ENCODE results near the gene MEST. TPM values are rescaled to one million over a fixed set of nuclear protein-coding genes. Genes with fewer than 3 reads are reported as not detected.

The MEST gene
- total and polyA plus RNA-seq, 8 donors: 17.0 to 56.4 (median 26.8) TPM

DNA sequence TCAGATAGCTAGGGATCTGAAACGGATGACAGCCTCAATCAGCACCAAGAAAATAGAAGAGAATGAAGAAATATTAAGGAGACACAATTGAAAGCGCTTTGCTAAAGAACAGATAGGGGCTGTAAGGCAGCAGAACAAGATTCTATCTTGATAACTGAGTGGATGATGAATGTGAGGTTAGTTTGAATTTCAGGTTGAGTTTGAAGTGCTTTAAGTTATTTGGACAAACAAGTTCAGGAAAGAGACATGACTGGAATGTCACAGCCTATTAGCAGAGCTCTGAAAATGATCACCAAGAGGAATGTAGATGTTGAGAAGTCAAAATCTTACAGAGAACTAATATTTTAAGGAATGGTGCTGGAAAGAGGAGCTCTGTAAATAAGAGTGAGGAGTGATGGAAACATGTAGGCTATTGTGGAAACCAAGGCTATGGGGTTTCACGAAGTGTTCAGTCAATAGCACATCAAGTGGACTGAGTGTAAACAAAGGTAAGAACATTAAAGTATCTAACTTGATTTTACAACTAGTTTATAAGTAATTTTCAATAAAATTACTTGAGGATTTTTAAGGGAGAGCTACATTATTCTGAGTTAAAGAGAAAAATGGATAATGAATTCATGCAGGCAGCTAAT lies 61.6 kb downstream of the MEST start:
- no peak overlapping the region for H3K4me3 ChIP-seq
- ATAC-seq (no peak), DNase-seq (no peak), FAIRE-seq (no peak)
- no peaks in the 10 kb centered on the region for H3K36me3 ChIP-seq
- no peaks in the 10 kb centered on the region for H3K9me3 ChIP-seq
- TF ChIP-seq, protein P1, sequence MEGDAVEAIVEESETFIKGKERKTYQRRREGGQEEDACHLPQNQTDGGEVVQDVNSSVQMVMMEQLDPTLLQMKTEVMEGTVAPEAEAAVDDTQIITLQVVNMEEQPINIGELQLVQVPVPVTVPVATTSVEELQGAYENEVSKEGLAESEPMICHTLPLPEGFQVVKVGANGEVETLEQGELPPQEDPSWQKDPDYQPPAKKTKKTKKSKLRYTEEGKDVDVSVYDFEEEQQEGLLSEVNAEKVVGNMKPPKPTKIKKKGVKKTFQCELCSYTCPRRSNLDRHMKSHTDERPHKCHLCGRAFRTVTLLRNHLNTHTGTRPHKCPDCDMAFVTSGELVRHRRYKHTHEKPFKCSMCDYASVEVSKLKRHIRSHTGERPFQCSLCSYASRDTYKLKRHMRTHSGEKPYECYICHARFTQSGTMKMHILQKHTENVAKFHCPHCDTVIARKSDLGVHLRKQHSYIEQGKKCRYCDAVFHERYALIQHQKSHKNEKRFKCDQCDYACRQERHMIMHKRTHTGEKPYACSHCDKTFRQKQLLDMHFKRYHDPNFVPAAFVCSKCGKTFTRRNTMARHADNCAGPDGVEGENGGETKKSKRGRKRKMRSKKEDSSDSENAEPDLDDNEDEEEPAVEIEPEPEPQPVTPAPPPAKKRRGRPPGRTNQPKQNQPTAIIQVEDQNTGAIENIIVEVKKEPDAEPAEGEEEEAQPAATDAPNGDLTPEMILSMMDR (IDR thresholded peaks at IDR 0.05): no peak
- WGBS, 2 donors: 76 to 79% methylated on average over 3 of the region's 3 CpGs
- no peak overlapping the region for H3K27ac ChIP-seq
- intact Hi-C loops (cut with DNase I): no loop called here
- no peaks in the 10 kb centered on the region for H3K4me1 ChIP-seq
- no peaks in the 10 kb centered on the region for H3K27me3 ChIP-seq

DNA sequence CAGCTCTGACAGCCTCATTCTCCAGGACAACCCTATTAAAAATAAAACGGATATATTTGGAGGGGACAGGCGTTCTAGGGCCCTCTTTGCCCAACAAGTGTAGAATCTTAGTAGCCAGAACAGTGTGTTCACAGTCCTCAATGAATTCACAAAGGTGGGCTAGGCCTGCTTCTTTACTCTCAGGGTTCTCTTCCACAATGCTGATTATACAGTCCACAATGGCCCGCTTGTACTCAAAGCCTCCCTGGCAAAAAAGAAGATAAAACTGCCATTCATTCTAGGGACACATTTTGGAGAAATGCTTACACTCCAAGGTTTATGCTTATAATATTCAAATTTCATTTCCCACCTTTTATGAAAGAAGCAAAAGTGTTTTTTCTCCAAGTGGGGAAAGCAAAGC lies 62.6 kb downstream of the MEST start:
- H3K36me3 ChIP-seq: no peaks in the 10 kb centered on the region
- H3K9me3 ChIP-seq: no peaks in the 10 kb centered on the region
- WGBS, 2 donors: 79 to 83% methylated on average over 3 of the region's 3 CpGs
- H3K4me3 ChIP-seq: no peak overlapping the region
- FAIRE-seq (no peak), ATAC-seq (no peak), DNase-seq (no peak)
- no peaks in the 10 kb centered on the region for H3K4me1 ChIP-seq
- no peak overlapping the region for H3K27ac ChIP-seq
- intact Hi-C loops (cut with DNase I): no loop called here
- TF ChIP-seq, protein P1 (IDR thresholded peaks at IDR 0.05): no peak
- H3K27me3 ChIP-seq: no peaks in the 10 kb centered on the region

Small RNAs within 50 kb of the gene (microRNA-seq; reads per million reads assigned to microRNA genes)
- 4,306 to 12,564 reads per million in 2 donors for gene MIR335

Other genes starting within 250 kb of the MEST start
- gene CPA2, start 225.2 kb upstream of the MEST start, total RNA-seq: over 10,000 TPM in 1 of 6 donors, 1,000 to 10,000 TPM in 5; 5,238 to 12,479 (median 6,515) TPM
- gene CPA2, start 225.2 kb upstream of the MEST start, polyA plus RNA-seq: 1,000 to 10,000 TPM; 4,251 to 4,591 TPM
- gene CPA4, start 198.9 kb upstream of the MEST start, total RNA-seq: 10 to 100 TPM in 1 of 6 donors, 1 to 10 TPM in 5; 4.5 to 12.4 (median 5.9) TPM
- 1 to 10 TPM; 6.9 to 8.4 TPM for gene CPA4, start 198.9 kb upstream of the MEST start, polyA plus RNA-seq
- gene CPA5, start 147.3 kb upstream of the MEST start, total RNA-seq: under 1 TPM in 2 of 6 donors, not detected in 4; 0.22 to 0.35 TPM
- gene CPA5, start 147.3 kb upstream of the MEST start, polyA plus RNA-seq: under 1 TPM; 0.09 to 0.19 TPM
- over 10,000 TPM; 17,933 to 50,686 (median 40,969) TPM for gene CPA1, start 111.6 kb upstream of the MEST start, total RNA-seq
- gene CPA1, start 111.6 kb upstream of the MEST start, polyA plus RNA-seq: over 10,000 TPM; 12,124 to 14,783 TPM
- 10 to 100 TPM in 1 of 6 donors, 1 to 10 TPM in 5; 3.5 to 10.3 (median 4.5) TPM for gene CEP41, start 51.1 kb upstream of the MEST start, total RNA-seq
- 1 to 10 TPM; 1.8 to 4.9 TPM for gene CEP41, start 51.1 kb upstream of the MEST start, polyA plus RNA-seq
- 10 to 100 TPM in 3 of 6 donors, 1 to 10 TPM in 3; 5.9 to 13.5 (median 9.4) TPM for gene COPG2, start 176.7 kb downstream of the MEST start, total RNA-seq
- gene COPG2, start 176.7 kb downstream of the MEST start, polyA plus RNA-seq: 1 to 10 TPM; 3.8 to 7.7 TPM
- gene TSGA13, start 194.5 kb downstream of the MEST start, total RNA-seq: not detected
- not detected for gene TSGA13, start 194.5 kb downstream of the MEST start, polyA plus RNA-seq
- gene KLF14, start 242.1 kb downstream of the MEST start, total RNA-seq: under 1 TPM; 0.15 to 0.40 (median 0.24) TPM
- under 1 TPM; 0.09 to 0.15 TPM for gene KLF14, start 242.1 kb downstream of the MEST start, polyA plus RNA-seq